ENCODE measurements around the gene MAOB.
"Not testable (repeated sequence)": the region's sequence is repeated elsewhere in the genome, so short reads cannot be mapped to it uniquely, and the experiment has no call there.

Gene MAOB

DNA sequence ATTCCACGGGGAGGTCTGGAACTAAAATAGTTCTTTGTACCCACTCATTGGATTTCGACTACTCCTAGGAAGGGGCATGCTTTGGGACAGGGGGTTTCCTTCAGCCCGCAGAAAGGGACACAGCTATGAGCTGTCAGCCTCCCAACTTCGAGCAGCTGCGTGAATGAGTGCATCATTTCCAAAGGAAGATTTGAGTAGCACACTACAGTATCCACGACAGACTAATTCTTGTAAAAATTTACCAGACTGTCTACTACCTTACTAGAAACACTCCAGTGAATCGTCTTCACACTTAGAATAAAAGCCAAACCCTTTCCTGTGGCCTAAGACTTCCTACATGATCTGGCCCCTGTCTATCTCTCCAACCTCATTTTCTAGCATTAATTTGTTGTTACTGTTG, 124.2 kb downstream of the MAOB start:
- no peak for DNase-seq (ENCODE audit: low read depth in 1 of 2, low spot score in 1 of 2)

DNA sequence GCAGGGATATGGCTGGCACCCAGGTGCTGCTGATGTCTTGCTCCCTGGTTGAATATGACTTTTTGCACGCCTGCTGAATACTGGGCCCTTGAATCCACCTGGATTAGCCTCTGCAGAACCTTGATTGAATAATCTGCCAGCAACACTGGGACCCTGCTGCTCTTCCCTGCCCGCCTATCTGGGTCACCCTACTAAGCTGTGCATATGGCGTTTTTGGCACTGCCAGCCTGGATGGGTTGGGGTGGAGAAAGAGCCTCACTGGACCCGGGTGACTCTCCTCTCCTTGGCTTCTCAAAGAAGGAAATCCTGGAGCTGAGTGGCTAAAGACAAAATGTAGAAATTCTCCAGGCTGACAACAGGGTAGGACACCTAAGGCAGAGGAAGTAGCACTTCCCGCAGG, 126.2 kb downstream of the MAOB start:
- no peak for DNase-seq (ENCODE audit: low read depth in 1 of 2, low spot score in 1 of 2)

DNA sequence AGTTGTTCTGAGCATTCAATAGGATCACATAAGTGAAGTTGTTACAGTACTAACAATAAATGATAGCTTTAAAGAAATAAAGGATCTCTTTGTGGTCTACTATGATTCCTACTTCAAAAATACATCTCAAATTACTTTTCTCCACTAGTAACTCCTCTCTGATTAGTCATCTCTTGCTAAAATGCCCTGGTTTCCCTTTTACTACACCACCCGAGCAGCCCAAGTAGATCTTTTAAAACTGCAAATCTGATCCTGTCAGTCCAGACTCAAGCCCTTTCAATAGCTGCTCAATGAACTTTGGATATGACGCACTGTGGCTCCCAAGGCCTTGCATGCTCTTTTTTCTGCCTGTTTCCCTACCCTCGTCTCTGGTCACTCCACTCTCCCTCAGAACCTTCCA, 128.6 kb downstream of the MAOB start:
- no peak for DNase-seq (ENCODE audit: low read depth in 1 of 2, low spot score in 1 of 2)

DNA sequence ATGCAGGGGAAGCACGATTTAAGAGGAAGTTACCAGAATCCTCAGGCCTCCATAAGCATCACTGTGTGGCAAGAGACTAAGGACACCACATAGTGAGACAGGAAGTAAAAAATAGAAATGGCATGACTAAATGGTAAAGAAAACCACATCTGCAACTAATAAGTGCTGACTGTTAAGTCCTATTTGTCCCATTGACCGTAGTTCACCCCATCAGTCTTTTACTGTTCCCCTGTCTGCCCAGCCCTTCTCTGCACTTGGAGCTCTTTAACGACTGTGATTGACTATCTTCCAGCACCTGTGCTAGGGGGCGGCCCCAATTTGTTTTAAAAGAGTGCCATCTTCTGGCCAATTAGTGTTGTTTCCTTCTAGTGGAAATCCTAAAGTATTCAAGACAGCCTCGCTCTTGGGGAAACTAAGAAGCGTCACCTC, 132.0 kb downstream of the MAOB start:
- peak in 1 of 2 donors; percentile 7 for DNase-seq (ENCODE audit: low read depth in 1 of 2, low spot score in 1 of 2)

DNA sequence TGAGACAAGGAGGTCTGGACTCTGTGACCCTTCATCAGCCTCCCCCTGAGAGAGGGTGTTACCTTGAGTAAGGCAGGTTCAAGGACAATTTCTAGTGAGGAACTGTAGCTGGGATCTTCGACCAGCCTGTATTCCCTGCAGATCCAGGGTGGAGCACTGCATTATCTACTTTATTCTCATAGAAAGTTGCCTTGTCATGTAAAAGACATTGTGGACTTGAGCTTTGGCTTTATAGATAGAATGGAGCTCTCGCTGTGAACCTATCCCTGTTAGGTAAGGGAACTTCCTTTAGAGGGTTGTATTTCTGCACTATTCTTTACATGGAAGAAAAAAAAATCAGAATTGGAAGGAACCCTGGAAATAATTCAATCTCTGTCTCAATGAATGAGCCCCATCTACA, 134.8 kb downstream of the MAOB start:
- no peak for DNase-seq (ENCODE audit: low read depth in 1 of 2, low spot score in 1 of 2)

DNA sequence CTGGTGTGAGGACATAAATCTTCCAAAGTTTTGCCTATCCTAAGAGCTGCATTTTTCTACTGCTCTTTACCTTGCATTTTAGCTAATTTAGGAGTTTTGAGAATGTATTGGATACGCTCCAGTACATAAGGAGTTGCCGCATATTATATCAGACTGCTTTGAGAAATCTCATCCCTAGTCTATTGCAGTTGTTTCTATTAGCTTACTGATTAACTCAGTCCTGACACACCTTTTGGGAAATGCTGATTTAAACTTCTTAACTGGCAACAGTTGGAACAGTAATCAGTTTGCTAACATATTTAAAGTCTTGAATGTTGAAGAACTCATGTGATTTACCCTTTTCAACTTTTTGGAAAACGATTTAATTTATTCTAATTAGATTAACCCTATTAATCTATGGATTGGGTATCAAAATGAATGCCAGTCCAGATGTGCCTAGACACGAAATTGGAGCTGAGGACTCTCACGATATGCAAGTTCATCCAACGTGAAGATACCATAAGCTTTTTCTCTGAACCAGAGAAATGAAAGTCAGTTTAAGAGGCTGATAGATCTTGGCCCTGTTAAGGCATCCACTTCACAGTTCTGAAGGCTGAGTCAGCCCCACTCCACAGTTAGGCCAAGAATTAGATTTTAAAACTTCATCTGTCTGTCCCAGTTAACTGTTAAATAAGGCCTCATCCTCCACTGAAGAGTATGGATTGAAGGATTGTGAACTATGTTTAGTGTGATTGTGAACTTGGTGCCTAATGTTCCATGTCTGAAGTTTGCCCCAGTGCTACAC, 136.1 kb downstream of the MAOB start:
- no peak for DNase-seq (ENCODE audit: low read depth in 1 of 2, low spot score in 1 of 2)

DNA sequence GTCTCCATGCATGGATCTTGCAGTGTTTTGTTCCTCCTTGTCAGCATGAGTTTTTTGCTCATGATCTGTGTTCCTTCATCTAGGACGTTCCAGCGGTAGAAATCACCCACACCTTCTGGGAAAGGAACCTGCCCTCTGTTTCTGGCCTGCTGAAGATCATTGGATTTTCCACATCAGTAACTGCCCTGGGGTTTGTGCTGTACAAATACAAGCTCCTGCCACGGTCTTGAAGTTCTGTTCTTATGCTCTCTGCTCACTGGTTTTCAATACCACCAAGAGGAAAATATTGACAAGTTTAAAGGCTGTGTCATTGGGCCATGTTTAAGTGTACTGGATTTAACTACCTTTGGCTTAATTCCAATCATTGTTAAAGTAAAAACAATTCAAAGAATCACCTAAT, 138.0 kb downstream of the MAOB start:
- no peak for DNase-seq (ENCODE audit: low read depth in 1 of 2, low spot score in 1 of 2)

DNA sequence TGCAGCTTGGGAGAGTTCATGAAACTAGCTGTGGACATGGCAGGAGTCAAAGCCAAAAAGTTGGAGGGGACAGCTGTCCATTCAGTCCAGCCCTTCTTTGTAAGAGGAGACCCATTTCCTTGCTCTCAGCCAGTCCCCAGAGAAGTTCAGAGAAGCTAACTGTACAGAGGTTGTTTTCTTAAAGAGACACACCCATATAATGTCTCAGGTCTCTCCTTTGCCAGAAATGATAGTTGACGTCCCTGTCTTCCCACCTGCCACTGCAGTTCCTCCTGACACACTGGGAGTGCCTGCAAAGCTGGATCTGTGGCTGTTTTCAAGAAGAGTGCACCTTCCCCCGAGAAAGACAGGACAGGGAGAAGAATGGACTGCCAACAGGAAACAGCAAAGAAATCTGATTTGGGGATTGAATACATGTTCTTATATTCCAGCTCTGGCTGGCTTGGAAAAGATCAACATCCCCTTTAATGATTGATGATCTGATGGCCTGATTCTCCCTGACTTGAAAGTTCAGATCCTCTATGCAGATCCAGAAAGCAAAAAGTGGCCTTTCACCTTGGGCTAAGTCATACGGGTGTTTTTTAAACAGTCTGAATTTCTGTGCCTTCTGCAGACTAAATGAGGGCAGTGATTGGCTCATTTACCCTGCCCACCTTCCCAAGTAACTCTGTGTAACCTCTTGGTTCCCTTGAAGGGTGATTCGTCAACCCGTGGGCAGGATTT, 139.0 kb downstream of the MAOB start:
- DNase-seq (ENCODE audit: low read depth in 1 of 2, low spot score in 1 of 2): no peak

DNA sequence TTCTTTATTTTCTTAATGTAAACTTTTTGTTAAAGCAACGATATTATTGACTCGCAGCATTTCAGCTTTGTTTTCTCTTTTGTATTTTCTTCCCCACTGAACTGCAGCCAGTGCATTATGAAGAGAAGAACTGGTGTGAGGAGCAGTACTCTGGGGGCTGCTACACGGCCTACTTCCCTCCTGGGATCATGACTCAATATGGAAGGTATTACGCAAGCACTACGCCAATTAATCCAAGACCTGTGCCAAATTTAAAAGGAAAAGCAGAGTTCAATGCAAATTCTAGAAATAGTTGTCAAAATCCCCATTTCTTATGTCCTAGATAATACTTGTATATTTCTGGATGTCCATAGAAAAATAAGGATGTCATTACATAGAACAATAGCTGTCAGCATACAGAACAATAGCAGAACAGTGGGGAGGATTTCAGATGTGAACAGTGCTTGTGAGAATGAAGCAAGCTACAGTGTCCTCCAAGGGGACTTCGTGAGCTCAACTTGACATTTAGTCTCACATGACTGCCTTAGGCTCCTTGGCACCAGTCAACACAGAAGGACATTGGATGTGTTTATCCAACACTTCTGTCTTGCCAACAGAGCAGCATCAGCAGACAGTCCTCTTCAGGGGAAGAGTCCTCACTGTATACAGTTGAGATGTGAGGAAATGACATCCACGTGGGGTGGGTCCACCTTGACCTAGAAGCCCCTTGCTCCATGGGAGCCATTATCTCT, 140.2 kb downstream of the MAOB start:
- DNase-seq (ENCODE audit: low read depth in 1 of 2, low spot score in 1 of 2): no peak

DNA sequence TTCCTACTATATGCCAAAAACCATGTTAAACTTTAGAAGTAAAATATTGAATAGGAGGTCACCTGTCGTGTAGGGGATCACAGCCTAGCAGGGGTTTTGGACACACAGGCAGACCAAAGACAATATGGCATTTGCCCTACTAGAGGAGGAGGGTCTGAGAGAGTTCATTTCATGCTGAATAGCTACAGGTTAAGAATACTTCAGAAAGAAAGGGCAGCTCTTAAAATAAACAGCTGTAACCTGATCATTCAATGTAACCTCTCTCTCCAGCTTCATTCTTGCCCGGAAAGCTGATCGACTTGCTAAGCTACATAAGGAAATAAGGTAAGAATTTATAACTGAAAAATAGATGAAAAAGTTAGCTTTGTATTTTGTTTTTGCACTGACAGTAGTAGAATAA, 146.3 kb downstream of the MAOB start:
- DNase-seq (ENCODE audit: low read depth in 1 of 2, low spot score in 1 of 2): no peak

DNA sequence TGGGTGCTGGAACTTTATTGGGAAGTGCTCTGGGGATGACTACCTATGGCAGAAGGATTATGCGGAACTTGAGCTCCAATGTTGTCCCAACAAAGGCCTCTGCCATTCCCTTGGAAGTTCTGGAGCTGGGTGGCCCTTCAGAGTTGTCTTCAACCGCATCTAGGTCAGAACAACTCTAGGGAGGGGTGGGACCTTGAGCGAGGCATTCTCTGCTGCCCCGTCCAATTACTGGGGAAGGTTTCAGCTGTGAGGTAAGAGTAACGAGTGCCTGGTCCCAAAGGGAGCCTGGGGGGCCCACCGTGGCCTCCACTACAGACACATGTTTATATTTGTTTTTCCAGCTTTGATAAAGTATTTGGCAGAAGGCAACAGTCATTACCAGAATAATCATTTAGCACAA, 146.7 kb downstream of the MAOB start:
- no peak for DNase-seq (ENCODE audit: low read depth in 1 of 2, low spot score in 1 of 2)

DNA sequence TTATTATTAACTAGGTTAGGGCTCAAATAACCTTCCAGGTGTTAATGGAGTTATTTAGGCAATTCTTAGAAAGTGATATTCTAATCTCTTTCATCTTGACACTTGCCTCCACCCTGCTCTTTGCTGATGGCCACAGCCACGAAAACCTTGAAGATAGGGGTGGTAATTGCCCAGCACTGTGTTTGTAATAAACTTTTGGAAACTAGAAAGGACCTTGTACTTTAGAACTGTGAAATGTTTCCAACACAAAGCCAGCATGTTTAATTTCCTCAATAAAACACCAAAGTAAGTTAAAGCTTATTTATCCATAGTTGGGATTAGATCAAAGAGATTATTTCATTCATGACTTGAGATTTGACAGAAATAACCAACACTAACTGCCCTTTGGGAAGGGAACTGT, 147.8 kb downstream of the MAOB start:
- no peak for DNase-seq (ENCODE audit: low read depth in 1 of 2, low spot score in 1 of 2)

DNA sequence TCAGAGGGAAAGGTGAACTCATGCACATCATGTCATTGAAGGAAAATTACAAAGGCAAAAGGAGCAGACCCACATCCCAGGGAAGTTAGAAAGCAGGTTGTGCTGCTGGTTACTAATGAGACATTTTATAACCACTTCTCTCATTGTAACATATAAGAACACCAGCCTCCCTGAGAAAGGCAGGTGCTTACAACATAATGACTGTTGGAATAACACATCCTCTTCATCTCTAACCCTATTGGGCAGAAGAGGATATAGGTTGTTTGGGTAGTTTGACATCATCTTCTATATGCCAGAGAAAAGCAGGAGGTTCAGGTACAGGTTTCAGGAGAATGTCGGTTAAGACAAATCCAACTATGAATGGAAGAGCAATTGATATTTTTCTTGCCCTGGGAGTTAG, 148.6 kb downstream of the MAOB start:
- no peak for DNase-seq (ENCODE audit: low read depth in 1 of 2, low spot score in 1 of 2)

DNA sequence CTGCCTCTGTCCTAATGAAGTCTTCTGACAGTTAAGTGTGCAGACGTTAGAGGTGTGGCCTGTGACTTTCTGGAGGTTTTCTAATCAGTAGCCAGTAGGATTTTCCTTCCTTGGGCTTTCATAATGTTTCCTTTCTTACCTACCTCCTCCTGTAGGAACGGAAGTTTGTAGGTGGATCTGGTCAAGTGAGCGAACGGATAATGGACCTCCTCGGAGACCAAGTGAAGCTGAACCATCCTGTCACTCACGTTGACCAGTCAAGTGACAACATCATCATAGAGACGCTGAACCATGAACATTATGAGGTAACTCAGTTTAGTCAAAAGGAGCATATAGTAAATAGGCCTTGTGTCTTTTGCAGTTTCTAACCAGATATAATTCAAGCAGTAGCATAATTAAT, 151.2 kb downstream of the MAOB start:
- DNase-seq (ENCODE audit: low read depth in 1 of 2, low spot score in 1 of 2): no peak

DNA sequence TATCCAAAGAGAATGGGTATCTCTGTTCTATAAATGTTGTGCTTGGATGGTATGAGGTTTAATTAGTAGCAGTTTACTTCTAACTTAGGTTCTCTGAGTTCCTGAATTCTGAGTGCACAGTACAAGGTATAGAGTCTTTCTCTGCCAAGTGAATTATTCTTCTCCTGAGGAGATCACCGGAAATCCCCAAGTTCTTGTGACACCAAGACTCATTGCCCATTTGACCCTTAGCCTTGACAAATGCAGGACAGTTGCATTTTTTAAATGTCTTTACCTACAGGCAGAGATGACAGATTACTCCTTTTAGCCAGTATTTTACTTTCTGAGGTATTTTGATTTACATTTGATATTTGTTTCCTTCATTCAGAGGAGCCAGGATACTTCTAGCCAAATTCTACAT, 153.3 kb downstream of the MAOB start:
- no peak for DNase-seq (ENCODE audit: low read depth in 1 of 2, low spot score in 1 of 2)

DNA sequence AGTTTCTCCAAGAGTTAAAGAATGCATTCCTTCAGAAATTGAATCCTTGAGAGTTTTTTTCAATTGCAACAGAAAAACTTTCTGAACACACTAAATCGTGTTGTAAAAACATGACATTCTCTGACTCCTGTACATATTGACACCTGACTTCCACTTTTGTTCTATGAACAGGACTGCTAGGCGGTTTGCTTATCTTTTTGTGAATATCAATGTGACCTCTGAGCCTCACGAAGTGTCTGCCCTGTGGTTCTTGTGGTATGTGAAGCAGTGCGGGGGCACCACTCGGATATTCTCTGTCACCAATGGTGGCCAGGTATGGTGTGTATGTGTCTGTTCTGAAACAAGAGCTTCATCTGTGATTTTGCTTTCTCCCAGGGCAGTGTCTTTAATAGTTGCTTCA, 154.2 kb downstream of the MAOB start:
- no peak for DNase-seq (ENCODE audit: low read depth in 1 of 2, low spot score in 1 of 2)

DNA sequence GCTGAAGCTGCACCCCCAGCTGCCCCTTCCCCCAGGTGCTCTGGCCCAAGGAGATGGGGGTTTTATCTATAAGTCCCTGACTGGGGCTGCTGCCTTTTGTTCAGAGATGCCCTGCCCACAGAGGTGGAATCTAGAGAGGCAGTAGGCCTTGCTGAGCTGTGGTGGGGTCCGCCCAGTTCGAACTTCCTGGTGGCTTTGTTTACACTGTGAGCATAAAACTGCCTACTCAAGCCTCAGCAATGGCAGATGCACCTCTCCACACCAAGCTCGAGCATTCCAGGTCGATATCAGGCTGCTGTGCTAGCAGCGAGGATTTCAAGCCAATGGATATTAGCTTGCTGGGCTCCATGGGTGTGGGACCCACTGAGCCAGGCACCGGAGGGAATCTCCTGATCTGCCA, 155.0 kb downstream of the MAOB start:
- DNase-seq (ENCODE audit: low read depth in 1 of 2, low spot score in 1 of 2): not testable (repeated sequence)

DNA sequence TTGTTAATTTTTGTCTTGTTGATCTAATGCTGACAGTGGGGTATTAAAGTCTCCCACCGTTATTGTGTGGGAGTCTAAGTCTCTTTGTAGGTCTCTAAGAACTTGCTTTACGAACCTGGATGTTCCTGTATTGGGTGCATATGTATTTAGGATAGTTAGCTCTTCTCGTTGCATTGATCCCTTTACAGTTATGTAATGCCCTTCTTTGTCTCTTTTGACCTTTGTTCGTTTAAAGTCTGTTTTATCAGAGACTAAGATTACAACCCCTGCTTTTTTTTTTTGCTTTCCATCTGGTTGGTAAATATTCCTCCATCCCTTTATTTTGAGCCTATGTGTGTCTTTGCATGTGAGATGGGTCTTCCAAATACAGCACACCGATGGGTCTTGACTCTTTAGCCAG, 157.0 kb downstream of the MAOB start:
- not testable (repeated sequence) for DNase-seq (ENCODE audit: low read depth in 1 of 2, low spot score in 1 of 2)

DNA sequence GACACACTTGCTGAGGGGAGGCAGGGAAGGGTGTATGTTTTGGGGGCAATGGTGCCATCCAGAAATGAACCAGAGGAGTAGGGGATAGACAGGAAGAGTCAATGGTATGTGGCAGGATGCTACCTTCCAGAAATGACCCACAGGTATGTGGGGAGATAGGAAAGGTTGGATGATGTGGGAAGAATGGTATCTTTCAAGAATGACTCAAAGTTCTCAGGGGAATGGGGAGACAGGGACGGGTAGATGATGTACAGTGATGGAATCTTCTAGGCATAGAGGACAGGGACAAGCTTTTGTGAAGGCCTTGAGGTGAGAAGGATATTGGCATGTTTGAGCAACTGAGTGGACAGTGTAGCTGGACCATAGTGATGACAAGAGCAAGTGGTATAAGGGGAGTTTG, 161.3 kb downstream of the MAOB start:
- DNase-seq (ENCODE audit: low read depth in 1 of 2, low spot score in 1 of 2): no peak

DNA sequence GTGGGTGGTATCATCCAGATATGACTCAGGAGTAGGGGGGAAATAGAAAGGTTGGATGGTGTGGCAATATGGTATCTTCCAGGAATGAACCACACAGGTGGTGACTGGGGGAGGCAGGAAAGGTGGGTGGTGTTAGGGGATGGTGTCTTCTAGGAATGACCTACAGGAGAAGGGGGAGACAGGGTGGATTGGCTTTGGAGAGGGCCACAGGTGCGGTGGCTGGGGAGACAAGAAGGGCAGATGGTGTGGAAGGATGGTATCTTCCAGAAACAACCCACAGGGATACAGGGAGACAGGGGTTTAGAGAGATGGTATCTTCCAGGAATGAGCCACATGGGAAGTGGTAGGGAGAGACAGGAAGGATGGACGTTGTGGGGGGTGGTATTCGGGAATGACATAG, 162.2 kb downstream of the MAOB start:
- no peak for DNase-seq (ENCODE audit: low read depth in 1 of 2, low spot score in 1 of 2)

DNA sequence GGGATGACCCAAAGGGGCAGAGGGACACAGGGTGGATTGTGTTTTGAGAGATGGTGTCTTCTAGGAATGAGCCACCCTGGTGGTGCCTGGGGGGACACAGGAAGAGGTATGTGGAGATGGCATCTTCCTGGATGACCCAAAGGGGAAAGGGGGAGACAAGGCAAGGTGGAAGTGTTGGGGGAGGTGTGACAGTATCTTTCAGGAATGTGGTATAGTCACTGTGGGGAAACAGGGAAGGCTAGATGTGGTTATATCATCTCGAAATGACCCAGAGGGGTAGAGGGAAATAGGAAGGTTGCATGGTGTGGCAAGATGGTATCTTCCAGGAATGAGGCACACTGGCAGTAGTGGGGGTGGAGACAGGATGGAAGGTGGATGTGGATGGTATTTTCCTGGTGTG, 163.3 kb downstream of the MAOB start:
- no peak for DNase-seq (ENCODE audit: low read depth in 1 of 2, low spot score in 1 of 2)

DNA sequence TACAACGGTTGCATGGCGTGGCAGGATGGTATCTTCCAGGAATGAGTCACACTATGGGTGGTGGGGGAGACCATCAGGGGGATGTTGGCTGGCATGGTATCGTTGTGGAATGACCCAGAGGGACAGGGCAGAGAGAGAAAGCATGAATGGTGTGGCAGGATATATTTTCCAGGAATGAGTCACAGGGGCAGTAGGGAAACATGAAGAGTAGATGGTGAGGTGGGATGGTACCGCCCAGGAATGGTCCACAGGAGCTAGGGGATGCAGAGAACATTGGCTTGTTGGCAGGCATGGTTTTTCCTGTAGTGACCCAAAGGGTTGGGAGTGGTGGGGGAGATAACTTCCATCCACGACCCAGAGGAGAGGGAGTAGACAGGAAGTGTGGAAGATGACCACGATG, 163.7 kb downstream of the MAOB start:
- DNase-seq (ENCODE audit: low read depth in 1 of 2, low spot score in 1 of 2): no peak

All from activated CD4-positive, alpha-beta T cell treated with anti-CD3 and anti-CD28 coated beads, Interleukin-2, amount 50 U/mL, for 24 hours (primary cell).